H1 (cell line): Measurements from ENCODE around the gene MEF2A. TPM values are rescaled to one million over a fixed set of nuclear protein-coding genes. Genes with fewer than 3 reads are reported as not detected.

ENCODE experiments used
- CTCF ChIA-PET: fragments of 300-600 bp; sonication (Branson Sonifier 250); formaldehyde crosslinking; loops from one replicate; lab custom pipeline; 2021; ENCODE audit not compliant: partially characterized antibody; lab: Charles Lee
- POLR2A ChIA-PET: fragments of 300-600 bp; sonication (Branson Sonifier 250); formaldehyde crosslinking; loops from one replicate; lab custom pipeline; 2021; ENCODE audit warnings: inconsistent platforms; ENCODE audit not compliant: partially characterized antibody; lab: Charles Lee
- DNase-seq, 2 experiments: peaks; one replicate each; pipeline versions ENCODE4 v3.0.0 to v3.0.0-alpha.2; 2010 to 2022; ENCODE audit warnings: low spot score in 2 of 2, low read depth in 1 of 2, mixed read lengths in 1 of 2
- FAIRE-seq: peaks from 2 replicates; lab custom pipeline; 2011; peaks lifted over from hg19 to GRCh38; lab: Jason Lieb, UNC
- H2AFZ ChIP-seq: 2 replicates; pipeline ENCODE4 v1.8.1; 2012; ENCODE audit warnings: low read length, inconsistent platforms
- H2AK5ac ChIP-seq: 2 replicates; pipeline ENCODE4 v1.6.1; 2013; ENCODE audit warnings: low read depth, low read length
- H2BK120ac ChIP-seq: replicated peaks from 2 replicates; pipeline ENCODE3; 2013; ENCODE audit warnings: low read depth, low read length, inconsistent platforms
- H2BK12ac ChIP-seq: 2 replicates; pipeline ENCODE4 v1.6.1; 2013; ENCODE audit warnings: low read depth, low read length
- H2BK15ac ChIP-seq: 2 replicates; pipeline ENCODE4 v1.6.1; 2013; ENCODE audit warnings: low read length
- H2BK20ac ChIP-seq: 2 replicates; pipeline ENCODE4 v1.6.1; 2013; ENCODE audit warnings: low read length
- H2BK5ac ChIP-seq: 2 replicates; pipeline ENCODE4 v1.6.1; 2013; ENCODE audit warnings: low read depth, low read length
- H3K14ac ChIP-seq: 2 replicates; pipeline ENCODE4 v1.6.1; 2013; ENCODE audit warnings: inconsistent platforms; ENCODE audit not compliant: insufficient read length
- H3K18ac ChIP-seq: 2 replicates; pipeline ENCODE4 v1.6.1; 2013; ENCODE audit warnings: low read length; ENCODE audit errors: extremely low read depth
- H3K23ac ChIP-seq: 2 replicates; pipeline ENCODE4 v1.6.1; 2013; ENCODE audit warnings: inconsistent platforms; ENCODE audit not compliant: insufficient read length
- H3K23me2 ChIP-seq: 2 replicates; pipeline ENCODE4 v1.6.1; 2013; ENCODE audit warnings: low read depth, low read length
- H3K27ac ChIP-seq: 2 replicates; pipeline ENCODE4 v1.6.1; 2011; ENCODE audit warnings: low read depth, low read length, inconsistent platforms
- H3K27me3 ChIP-seq, 4 experiments: replicated peaks in 1 of 4; 1 replicate in 1 of 4; 2 replicates in 3 of 4; pipeline versions ENCODE4 v1.6.1 to v1.8.1; 2011 to 2013; ENCODE audit warnings: low read length in 3 of 4, mild to moderate bottlenecking in 3 of 4, inconsistent platforms in 2 of 4, mixed read lengths in 2 of 4, moderate library complexity in 1 of 4; ENCODE audit not compliant: control insufficient read depth in 3 of 4, insufficient read depth in 3 of 4; ENCODE audit errors: extremely low read depth in 1 of 4
- H3K36me3 ChIP-seq, 4 experiments: 2 replicates each; pipeline versions ENCODE4 v1.6.1 to v1.8.1; 2011 to 2013; ENCODE audit warnings: mild to moderate bottlenecking in 4 of 4, low read length in 3 of 4, moderate library complexity in 2 of 4, control low read depth in 1 of 4, inconsistent platforms in 1 of 4; ENCODE audit not compliant: insufficient read depth in 4 of 4, control insufficient read depth in 2 of 4
- H3K4ac ChIP-seq: replicated peaks from 2 replicates; pipeline ENCODE3; 2013; ENCODE audit warnings: low read length, low read depth, mixed read lengths, inconsistent platforms; ENCODE audit not compliant: insufficient read length
- H3K4me1 ChIP-seq, 4 experiments: replicated peaks in 1 of 4; 1 replicate in 1 of 4; 2 replicates in 3 of 4; pipeline versions ENCODE4 v1.6.1 to v1.8.1; 2011 to 2013; ENCODE audit warnings: low read length in 3 of 4, inconsistent platforms in 2 of 4, mixed read lengths in 1 of 4; ENCODE audit not compliant: insufficient read depth in 4 of 4, control insufficient read depth in 3 of 4
- H3K4me2 ChIP-seq, 2 experiments: 2 replicates each; pipeline versions ENCODE4 v1.6.1 to v1.8.1; 2011 to 2013; ENCODE audit warnings: low read depth in 2 of 2, low read length in 2 of 2, control low read depth in 1 of 2, inconsistent platforms in 1 of 2, mild to moderate bottlenecking in 1 of 2; ENCODE audit not compliant: insufficient read depth in 1 of 2
- H3K4me3 ChIP-seq, 4 experiments: fragments of 200-600, 300-600 bp in 1 of 4; sonication (generic), shearing (Covaris generic), sonication (Bioruptor Twin) in 1 of 4; 2 replicates each; pipeline versions ENCODE4 v1.5.1 to v1.8.1; 2011 to 2016; ENCODE audit warnings: low read length in 4 of 4, low read depth in 3 of 4, control low read depth in 2 of 4, inconsistent platforms in 2 of 4, mild to moderate bottlenecking in 2 of 4, mixed read lengths in 1 of 4, moderate library complexity in 1 of 4; ENCODE audit not compliant: insufficient read depth in 2 of 4; ENCODE audit errors: extremely low read depth in 1 of 4
- H3K56ac ChIP-seq: replicated peaks from 2 replicates; pipeline ENCODE3; 2013; ENCODE audit warnings: low read depth, mild to moderate bottlenecking, mixed read lengths, low read length, inconsistent platforms; ENCODE audit not compliant: insufficient read length
- H3K79me1 ChIP-seq: 2 replicates; pipeline ENCODE4 v1.6.1; 2013; ENCODE audit warnings: low read depth, low read length, control low read depth
- H3K79me2 ChIP-seq, 2 experiments: 2 replicates each; pipeline versions ENCODE4 v1.6.1 to v1.8.1; 2012 to 2013; ENCODE audit warnings: low read length in 2 of 2, mild to moderate bottlenecking in 2 of 2, inconsistent platforms in 1 of 2; ENCODE audit not compliant: insufficient read depth in 2 of 2, control insufficient read depth in 1 of 2
- H3K9ac ChIP-seq, 4 experiments: replicated peaks in 1 of 4; 1 replicate in 1 of 4; 2 replicates in 3 of 4; pipeline versions ENCODE4 v1.6.1 to v1.8.1; 2011 to 2013; ENCODE audit warnings: low read depth in 3 of 4, low read length in 3 of 4, control low read depth in 2 of 4, mild to moderate bottlenecking in 2 of 4, moderate library complexity in 2 of 4, inconsistent platforms in 1 of 4; ENCODE audit errors: extremely low read depth in 1 of 4
- H3K9me3 ChIP-seq, 2 experiments: 2 replicates each; pipeline versions ENCODE4 v1.6.1 to v1.8.1; 2012 to 2013; ENCODE audit warnings: mild to moderate bottlenecking in 2 of 2, moderate library complexity in 2 of 2, control low read depth in 1 of 2, inconsistent platforms in 1 of 2, low read depth in 1 of 2, low read length in 1 of 2, mixed read lengths in 1 of 2; ENCODE audit not compliant: insufficient read depth in 2 of 2
- H4K20me1 ChIP-seq, 2 experiments: replicated peaks in 1 of 2; 2 replicates each; pipeline versions ENCODE3 to v1.8.1; 2011 to 2013; ENCODE audit warnings: inconsistent platforms in 2 of 2, low read length in 2 of 2, mild to moderate bottlenecking in 1 of 2; ENCODE audit not compliant: insufficient read depth in 2 of 2, control insufficient read depth in 1 of 2
- H4K5ac ChIP-seq: 2 replicates; pipeline ENCODE4 v1.6.1; 2013; ENCODE audit warnings: low read length, low read depth, mixed read lengths, inconsistent platforms; ENCODE audit not compliant: insufficient read length
- H4K8ac ChIP-seq: 2 replicates; pipeline ENCODE4 v1.8.0; 2013; ENCODE audit warnings: mild to moderate bottlenecking, moderate library complexity, low read length, inconsistent platforms; ENCODE audit not compliant: insufficient read depth; ENCODE audit errors: extremely low read depth
- H4K91ac ChIP-seq: replicated peaks from 2 replicates; pipeline ENCODE3; 2013; ENCODE audit warnings: low read length, mixed read lengths, inconsistent platforms; ENCODE audit not compliant: insufficient read length
- CHD1 ChIP-seq: IDR thresholded peaks from 2 replicates; pipeline ENCODE4 v1.6.1; 2012; ENCODE audit warnings: low read depth, low read length, improper control_type of control experiment
- RBBP5 ChIP-seq: IDR thresholded peaks from 2 replicates; pipeline ENCODE4 v1.7.1; 2012; ENCODE audit warnings: low read depth, mild to moderate bottlenecking, inconsistent platforms, low read length, moderate library complexity, borderline replicate concordance
- SIRT6 ChIP-seq: IDR thresholded peaks from one replicate; pipeline ENCODE4 v1.7.1; 2012; ENCODE audit warnings: low read length, inconsistent platforms
- SP2 ChIP-seq: IDR thresholded peaks from 2 replicates; pipeline ENCODE4 v1.6.1; 2012; ENCODE audit warnings: mild to moderate bottlenecking, low read length, inconsistent platforms
- WGBS, 2 experiments: shearing (Covaris generic) in 1 of 2; methylation state at CpG; one replicate each; pipeline versions ENCODE4 v1.1.6 to v1.1.7; 2013 to 2015; ENCODE audit warnings: low lambda C conversion rate in 2 of 2, mixed read lengths in 2 of 2, inconsistent platforms in 1 of 2, low coverage in 1 of 2, missing lambda C conversion rate in 1 of 2; ENCODE audit not compliant: insufficient replicate concordance in 2 of 2, insufficient coverage in 1 of 2, insufficient read length in 1 of 2; ENCODE audit errors: extremely low coverage in 1 of 2, missing lambda C conversion rate in 1 of 2; 5-methylcytosine and 5-hydroxymethylcytosine counted together
- polyA plus RNA-seq, 7 experiments: library from polyadenylated mRNA; depleted of rRNA in 3 of 7; stranded (reverse) in 5 of 7; unstranded in 2 of 7; fragments of >200 nt in 5 of 7; fragments of 200-250 nt in 2 of 7; gene quantifications; 1 replicate in 5 of 7; 2 replicates in 1 of 7; 4 replicates in 1 of 7; pipeline versions ENCODE4 v1.2.1 to v1.2.3, GENCODE V29; 2011 to 2013; ENCODE audit warnings: missing spikeins in 2 of 7, mixed read lengths in 2 of 7
- total RNA-seq: library from RNA; stranded (reverse); fragmentation: NEBNext Ultra II Directional; extraction: Animal tissue kit (Norgen Biotek cat#: 25700); gene quantifications from 2 replicates; pipeline ENCODE4 v1.2.1, GENCODE V29; 2021
- TF ChIP-seq, protein P1 (sequence below): IDR thresholded peaks from 2 replicates; pipeline ENCODE4 v1.6.1; 2011; ENCODE audit warnings: low read length, improper control_type of control experiment

MEF2A gene
- total and polyA plus RNA-seq, 2 of the 8 experiments (the other 6 are each of a cell fraction or from before 2014, with no cell fraction given): 15.6 to 22.5 TPM

DNA sequence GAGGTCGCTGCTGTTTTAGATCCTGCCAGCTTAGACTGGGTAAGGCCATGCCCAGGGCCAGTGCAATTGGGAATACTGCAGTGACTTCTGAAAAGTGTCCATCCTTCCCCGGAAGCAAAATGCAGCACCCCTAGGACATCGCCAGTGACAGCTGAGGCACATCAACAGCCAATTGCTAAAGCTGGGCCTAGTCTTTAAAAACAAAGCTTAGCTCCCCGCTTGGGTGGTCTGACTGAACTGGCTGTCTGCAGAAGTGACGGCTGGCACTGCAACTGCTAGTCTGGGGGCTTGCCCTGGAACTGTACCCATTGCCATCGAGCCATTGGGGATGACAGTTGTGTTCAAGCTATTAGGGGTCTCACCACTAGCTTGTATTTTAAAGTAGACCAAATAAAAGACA is 163.1 kb downstream of the MEF2A start:
- Histone ChIP-seq H2AK5ac (no peak overlapping the region), H3K9me3 (peaks cover 4 to 12% of the 10 kb centered on the region in 2 experiments; a peak in 3 of 4 replicates), H3K23ac (no peak overlapping the region), H3K4ac (no peak overlapping the region), H3K4me2 (no peak overlapping the region), H4K5ac (no peak overlapping the region), H3K56ac (no peak overlapping the region), H3K36me3 (peaks cover 4 to 9% (median 5%) of the 10 kb centered on the region in 4 experiments; a peak in 7 of 8 replicates), H3K27ac (no peak overlapping the region), H2BK5ac (no peak overlapping the region), H4K91ac (no peak overlapping the region), H2BK120ac (no peak overlapping the region), H2BK20ac (no peak overlapping the region), H3K4me3 (no peak overlapping the region), H3K4me1 (peaks cover 5 to 23% (median 6%) of the 10 kb centered on the region in 4 experiments; a peak in 5 of 7 replicates), H2AFZ (no peak overlapping the region), H3K14ac (no peak overlapping the region), H3K27me3 (peaks cover 0 to 10% (median 3%) of the 10 kb centered on the region in 4 experiments; a peak in 4 of 7 replicates), H3K23me2 (peaks cover 8% of the 10 kb centered on the region; the same call in 1 of the 2 replicates), H4K8ac (peak overlapping the region; percentile 11; the same call in 1 of the 2 replicates), H3K9ac (no peak overlapping the region), H2BK12ac (no peak overlapping the region), H4K20me1 (peaks cover 0 to 5% of the 10 kb centered on the region in 2 experiments), H3K79me1 (0 out of 2 replicates have a peak, but pooled peaks cover 2% of the 10 kb centered on the region), H3K18ac (no peak overlapping the region), H3K79me2 (no peaks in the 10 kb centered on the region), H2BK15ac (no peak overlapping the region)
- no peak for DNase-seq
- no peak for FAIRE-seq
- no peak for TF ChIP-seq SIRT6
- TF ChIP-seq SP2: no peak
- TF ChIP-seq, protein P1, sequence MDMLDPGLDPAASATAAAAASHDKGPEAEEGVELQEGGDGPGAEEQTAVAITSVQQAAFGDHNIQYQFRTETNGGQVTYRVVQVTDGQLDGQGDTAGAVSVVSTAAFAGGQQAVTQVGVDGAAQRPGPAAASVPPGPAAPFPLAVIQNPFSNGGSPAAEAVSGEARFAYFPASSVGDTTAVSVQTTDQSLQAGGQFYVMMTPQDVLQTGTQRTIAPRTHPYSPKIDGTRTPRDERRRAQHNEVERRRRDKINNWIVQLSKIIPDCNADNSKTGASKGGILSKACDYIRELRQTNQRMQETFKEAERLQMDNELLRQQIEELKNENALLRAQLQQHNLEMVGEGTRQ: no peak
- no peak for TF ChIP-seq RBBP5
- TF ChIP-seq CHD1: no peak
- ChIA-PET CTCF (interaction anchor here (0.7 to 3.9 kb wide), 19 partner anchors 11 to 456 kb away, joined by 3 to 34 read pairs (median 5); no protein-coding TSS in a partner anchor), POLR2A (no interaction called here)
- WGBS, 2 experiments: 92% methylated on average over 6 of the region's 6 CpGs; no CpG with 5 or more reads in 1 of the 2 experiments
